OCI-LY1 (cell line): ENCODE results near the gene REC114.

Source experiments
- H2AFZ ChIP-seq: fragments of 200-600 bp; sonication (generic), shearing (Covaris generic); 2 replicates; pipeline ENCODE4 v1.6.0; 2014; ENCODE audit warnings: antibody characterized with exemption, mild to moderate bottlenecking, low read length
- H3F3A ChIP-seq: fragments of 200-600 bp; sonication (generic), shearing (Covaris generic); 2 replicates; pipeline ENCODE4 v1.6.0; 2014; ENCODE audit warnings: mild to moderate bottlenecking, antibody characterized with exemption, low read length, moderate library complexity; ENCODE audit not compliant: insufficient read depth
- H3K27ac ChIP-seq: fragments of 200-600 bp; sonication (generic); 2 replicates; pipeline ENCODE4 v1.5.1; 2014; ENCODE audit warnings: low read length, mixed run types, mild to moderate bottlenecking, low read depth; ENCODE audit not compliant: poor library complexity, severe bottlenecking
- H3K27me3 ChIP-seq: fragments of 200-600 bp; sonication (generic); 2 replicates; pipeline ENCODE4 v1.6.0; 2014; ENCODE audit warnings: antibody characterized with exemption, mild to moderate bottlenecking, low read length, moderate library complexity; ENCODE audit not compliant: insufficient read depth
- H3K36me3 ChIP-seq: fragments of 200-600 bp; sonication (generic); 2 replicates; pipeline ENCODE4 v1.6.1; 2014; ENCODE audit warnings: mild to moderate bottlenecking, antibody characterized with exemption, low read length, moderate library complexity, mixed read lengths; ENCODE audit not compliant: insufficient read depth
- H3K4me1 ChIP-seq: fragments of 200-600 bp; sonication (generic); 2 replicates; pipeline ENCODE4 v1.5.1; 2014; ENCODE audit warnings: mild to moderate bottlenecking, low read length, moderate library complexity; ENCODE audit not compliant: insufficient read depth, severe bottlenecking
- H3K4me2 ChIP-seq: fragments of 200-600 bp; sonication (generic), shearing (Covaris generic); 2 replicates; pipeline ENCODE4 v1.6.1; 2014; ENCODE audit warnings: low read length
- H3K4me3 ChIP-seq: fragments of 200-600 bp; sonication (generic); 2 replicates; pipeline ENCODE4 v1.5.1; 2014; ENCODE audit warnings: low read length, low read depth, mild to moderate bottlenecking, mixed read lengths; ENCODE audit not compliant: poor library complexity, severe bottlenecking
- H3K79me2 ChIP-seq: fragments of 200-600 bp; shearing (Covaris generic); 2 replicates; pipeline ENCODE4 v1.6.1; 2016; ENCODE audit warnings: mixed run types, low read length, mixed read lengths; ENCODE audit not compliant: insufficient read depth
- H3K9ac ChIP-seq: fragments of 200-600 bp; sonication (generic), shearing (Covaris generic); 2 replicates; pipeline ENCODE4 v1.6.1; 2014; ENCODE audit warnings: mild to moderate bottlenecking, low read length, mixed read lengths
- H3K9me2 ChIP-seq: fragments of 200-600 bp; sonication (generic), shearing (Covaris generic); 2 replicates; pipeline ENCODE4 v1.6.1; 2014; ENCODE audit warnings: low read depth, mild to moderate bottlenecking, low read length, mixed read lengths
- H3K9me3 ChIP-seq: fragments of 200-600 bp; shearing (Covaris generic); 2 replicates; pipeline ENCODE4 v1.6.1; 2014; ENCODE audit warnings: low read length, mixed read lengths
- H4K20me1 ChIP-seq: fragments of 200-600 bp; sonication (generic), shearing (Covaris generic); 2 replicates; pipeline ENCODE4 v1.6.0; 2016; ENCODE audit warnings: mild to moderate bottlenecking, low read length; ENCODE audit not compliant: insufficient read depth
- CTCF ChIP-seq: fragments of 200-600 bp; sonication (generic), shearing (Covaris generic); IDR thresholded peaks from 2 replicates; pipeline ENCODE4 v1.5.1; 2017; ENCODE audit warnings: mild to moderate bottlenecking, antibody characterized with exemption, low read length, moderate library complexity, mixed read lengths
- EZH2 ChIP-seq: fragments of 200-600 bp; sonication (generic), shearing (Covaris generic); IDR thresholded peaks from 2 replicates; pipeline ENCODE4 v1.8.0; 2017; ENCODE audit warnings: borderline replicate concordance, mixed run types, mild to moderate bottlenecking, antibody characterized with exemption, low read length, moderate library complexity, mixed read lengths

REC114 gene

GRCh38 chr15:73517566-73517965, 74.6 kb downstream of the REC114 start:
- Histone ChIP-seq H3K4me2 (no peak overlapping the region), H3K9ac (no peak overlapping the region), H3F3A (no peaks in the 10 kb centered on the region), H3K9me3 (no peaks in the 10 kb centered on the region), H3K9me2 (no peaks in the 10 kb centered on the region), H4K20me1 (no peaks in the 10 kb centered on the region), H3K27ac (no peak overlapping the region), H3K4me1 (no peaks in the 10 kb centered on the region), H2AFZ (no peak overlapping the region), H3K36me3 (no peaks in the 10 kb centered on the region), H3K79me2 (no peaks in the 10 kb centered on the region), H3K4me3 (no peak overlapping the region), H3K27me3 (no peaks in the 10 kb centered on the region; the same call in 1 of the 2 replicates)
- TF ChIP-seq CTCF: no peak
- TF ChIP-seq EZH2: no peak

GRCh38 chr15:73518180-73518862, 75.4 kb downstream of the REC114 start:
- no peaks in the 10 kb centered on the region for H3K79me2 ChIP-seq
- H4K20me1 ChIP-seq: no peaks in the 10 kb centered on the region
- no peaks in the 10 kb centered on the region for H3K4me1 ChIP-seq
- H3K9me3 ChIP-seq: no peaks in the 10 kb centered on the region
- no peak overlapping the region for H3K9ac ChIP-seq
- H3K27ac ChIP-seq: no peak overlapping the region
- no peaks in the 10 kb centered on the region for H3K36me3 ChIP-seq
- H3K9me2 ChIP-seq: no peaks in the 10 kb centered on the region
- no peak overlapping the region for H2AFZ ChIP-seq
- no peaks in the 10 kb centered on the region for H3F3A ChIP-seq
- no peak overlapping the region for H3K4me3 ChIP-seq
- TF ChIP-seq CTCF (no peak), EZH2 (no peak)
- no peak overlapping the region for H3K4me2 ChIP-seq
- H3K27me3 ChIP-seq: no peaks in the 10 kb centered on the region; the same call in 1 of the 2 replicates

- H3K9me2 ChIP-seq: no peaks in the 10 kb centered on the region
- H4K20me1 ChIP-seq: no peaks in the 10 kb centered on the region
- H3F3A ChIP-seq: no peaks in the 10 kb centered on the region
- no peaks in the 10 kb centered on the region for H3K79me2 ChIP-seq
- no peaks in the 10 kb centered on the region; the same call in 1 of the 2 replicates for H3K27me3 ChIP-seq
- H3K4me1 ChIP-seq: no peaks in the 10 kb centered on the region
- no peak overlapping the region for H3K27ac ChIP-seq
- no peaks in the 10 kb centered on the region for H3K36me3 ChIP-seq
- no peak overlapping the region for H3K4me3 ChIP-seq
- TF ChIP-seq EZH2 (no peak), CTCF (no peak)
- H3K9ac ChIP-seq: no peak overlapping the region
- no peak overlapping the region for H2AFZ ChIP-seq
- H3K4me2 ChIP-seq: no peak overlapping the region
- no peaks in the 10 kb centered on the region for H3K9me3 ChIP-seq
Measured at GRCh38 chr15:73518876-73519733, 76.1 kb downstream of the REC114 start.
